NCI-H345 treated with DMSO at 0.1 percent for 48 hours (cell line): ENCODE results near the gene NKX1-1.

Source experiments
- DNase-seq: peaks from one replicate; lab custom pipeline; 2025; ENCODE audit not compliant: unreplicated experiment; lab: John Stamatoyannopoulos, UW

NKX1-1 gene

GRCh38 chr4:1362046-1362445, 44.2 kb downstream of the NKX1-1 start:
- DNase-seq = no peak

DNA sequence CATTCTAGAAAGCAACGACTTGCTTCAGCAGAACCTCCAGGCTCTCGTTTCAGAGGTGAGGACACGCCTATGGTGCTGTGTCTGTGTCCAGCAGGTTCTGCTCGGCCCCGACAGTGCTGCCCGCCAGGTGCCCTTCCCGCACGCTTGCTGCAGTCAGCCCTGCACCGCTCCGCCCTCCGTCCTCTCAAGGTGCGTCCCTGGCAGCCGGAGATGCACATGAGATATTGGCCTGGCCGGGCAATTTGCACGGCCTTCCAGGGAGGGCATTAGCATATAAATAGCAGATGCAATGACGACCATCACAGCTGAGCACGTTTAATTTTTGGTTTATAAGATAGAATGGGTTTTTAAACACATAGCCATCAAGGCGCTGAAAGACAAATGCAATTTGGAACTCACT, 44.8 kb downstream of the NKX1-1 start:
- DNase-seq = no peak

GRCh38 chr4:1360423-1361283, 45.6 kb downstream of the NKX1-1 start:
- DNase-seq = no peak

DNA sequence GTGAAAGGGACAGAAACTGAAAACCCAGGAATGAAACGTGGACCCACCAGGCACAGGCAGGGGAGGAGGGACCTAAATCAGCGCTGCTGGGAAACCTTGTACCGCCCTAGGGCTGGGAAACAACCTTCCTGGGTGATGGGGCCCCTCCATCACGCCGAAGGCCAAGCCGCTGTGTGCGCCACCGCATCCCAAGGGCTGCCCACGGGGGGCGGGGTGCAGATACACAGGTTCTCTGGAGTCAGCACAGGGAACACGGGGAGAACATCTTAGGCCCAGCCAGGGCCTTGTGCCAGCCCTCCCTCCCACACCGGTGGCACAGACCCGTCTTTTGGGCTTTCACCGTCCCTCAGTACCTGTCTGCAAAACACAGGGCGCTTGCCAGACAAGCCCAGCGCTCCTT, 46.3 kb downstream of the NKX1-1 start:
- DNase-seq = no peak

- no peak for DNase-seq
Observed at GRCh38 chr4:1359144-1359501, 47.1 kb downstream of the NKX1-1 start.

- no peak for DNase-seq
Observed at GRCh38 chr4:1358421-1359143, 47.7 kb downstream of the NKX1-1 start.

- no peak for DNase-seq
Observed at GRCh38 chr4:1357356-1358248, 48.6 kb downstream of the NKX1-1 start.

- no peak for DNase-seq
Observed at GRCh38 chr4:1356181-1356998, 49.9 kb downstream of the NKX1-1 start.

GRCh38 chr4:1355378-1355777, 50.9 kb downstream of the NKX1-1 start:
- no peak for DNase-seq

- DNase-seq = no peak
Observed at GRCh38 chr4:1354983-1355275, 51.3 kb downstream of the NKX1-1 start.

GRCh38 chr4:1354136-1354982, 51.9 kb downstream of the NKX1-1 start:
- no peak for DNase-seq

- no peak for DNase-seq
Observed at GRCh38 chr4:1353186-1354055, 52.8 kb downstream of the NKX1-1 start.
